ENCODE results near the gene GPR31. TPM values are rescaled to one million over a fixed set of nuclear protein-coding genes. Genes with fewer than 3 reads are reported as not detected.

The GPR31 gene
- total and polyA plus RNA-seq, 2 donors (not counting 3 experiments of a cell fraction or from before 2014, with no cell fraction given): not detected

DNA sequence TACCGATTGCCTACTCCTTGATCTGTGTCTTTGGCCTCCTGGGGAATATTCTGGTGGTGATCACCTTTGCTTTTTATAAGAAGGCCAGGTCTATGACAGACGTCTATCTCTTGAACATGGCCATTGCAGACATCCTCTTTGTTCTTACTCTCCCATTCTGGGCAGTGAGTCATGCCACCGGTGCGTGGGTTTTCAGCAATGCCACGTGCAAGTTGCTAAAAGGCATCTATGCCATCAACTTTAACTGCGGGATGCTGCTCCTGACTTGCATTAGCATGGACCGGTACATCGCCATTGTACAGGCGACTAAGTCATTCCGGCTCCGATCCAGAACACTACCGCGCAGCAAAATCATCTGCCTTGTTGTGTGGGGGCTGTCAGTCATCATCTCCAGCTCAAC, 21.4 kb downstream of the GPR31 start:
- dilution Hi-C loops (cut with MboI; ENCODE audit: extremely low pct_ligation_motif_present, low sequenced_read_pairs) (no loop called here), intact Hi-C loops (cut with micrococcal nuclease) (no loop called here)
- Histone ChIP-seq H3K27me3 (ENCODE audit: control insufficient read depth in 2 of 2, insufficient read depth in 2 of 2, low read length in 2 of 2) (no peaks in the 10 kb centered on the region), H3K36me3 (ENCODE audit: control insufficient read depth in 2 of 2, extremely low read depth in 1 of 2, insufficient read depth in 2 of 2, low read length in 2 of 2) (no peaks in the 10 kb centered on the region), H3K9ac (replicated peaks; ENCODE audit: extremely low read depth, insufficient read depth, low read length) (no peak overlapping the region), H3K4me1 (ENCODE audit: control insufficient read depth, extremely low read depth, insufficient read depth, low read length) (no peaks in the 10 kb centered on the region), H4K20me1 (replicated peaks; ENCODE audit: control insufficient read depth, extremely low read depth, insufficient read depth, low read length) (no peaks in the 10 kb centered on the region), H2AFZ (ENCODE audit: low read depth, low read length) (no peak overlapping the region), H3K4me3 (replicated peaks in 1 of 3; ENCODE audit: insufficient read depth in 1 of 3, low read depth in 1 of 3, low read length in 3 of 3) (no peak overlapping the region), H3K9me3 (replicated peaks; ENCODE audit: control insufficient read depth, insufficient read depth, low read length) (no peaks in the 10 kb centered on the region), H3K4me2 (ENCODE audit: insufficient read depth, low read length) (no peak overlapping the region), H3K9me1 (replicated peaks; ENCODE audit: control insufficient read depth, extremely low read depth, insufficient read depth, low read length) (no peaks in the 10 kb centered on the region), H3K27ac (ENCODE audit: insufficient read depth, low read depth, low read length) (no peak overlapping the region), H3K79me2 (ENCODE audit: control insufficient read depth, insufficient read depth, low read length) (no peaks in the 10 kb centered on the region)
- CTCF ChIA-PET: no interaction called here
- no peak for DNase-seq (ENCODE audit: low read depth, low spot score)
- BruUV-seq (replicated peaks): no TSS peak
- FAIRE-seq: no peak
- TF ChIP-seq GATA2 (IDR thresholded peaks at IDR 0.05; ENCODE audit: insufficient read depth, insufficient read length, low read depth, low read length) (no peak), POLR2A (IDR thresholded peaks at IDR 0.05; ENCODE audit: low read depth, low read length) (no peak), JUN (IDR thresholded peaks at IDR 0.05; ENCODE audit: borderline replicate concordance, insufficient read depth, insufficient read length, low read depth) (no peak), FOS (IDR thresholded peaks at IDR 0.05; ENCODE audit: borderline replicate concordance, insufficient read depth, low read length) (no peak), EZH2 (IDR thresholded peaks at IDR 0.05; ENCODE audit: borderline replicate concordance, low read depth, low read length, severe bottlenecking) (no peak), MYC (IDR thresholded peaks at IDR 0.05; ENCODE audit: low read depth, low read length) (no peak), POLR2AphosphoS5 (IDR thresholded peaks at IDR 0.05; ENCODE audit: insufficient read depth, low read depth, low read length) (no peak), MAX (IDR thresholded peaks at IDR 0.05; ENCODE audit: insufficient read depth, insufficient read length) (no peak)
- TF ChIP-seq, protein P1, sequence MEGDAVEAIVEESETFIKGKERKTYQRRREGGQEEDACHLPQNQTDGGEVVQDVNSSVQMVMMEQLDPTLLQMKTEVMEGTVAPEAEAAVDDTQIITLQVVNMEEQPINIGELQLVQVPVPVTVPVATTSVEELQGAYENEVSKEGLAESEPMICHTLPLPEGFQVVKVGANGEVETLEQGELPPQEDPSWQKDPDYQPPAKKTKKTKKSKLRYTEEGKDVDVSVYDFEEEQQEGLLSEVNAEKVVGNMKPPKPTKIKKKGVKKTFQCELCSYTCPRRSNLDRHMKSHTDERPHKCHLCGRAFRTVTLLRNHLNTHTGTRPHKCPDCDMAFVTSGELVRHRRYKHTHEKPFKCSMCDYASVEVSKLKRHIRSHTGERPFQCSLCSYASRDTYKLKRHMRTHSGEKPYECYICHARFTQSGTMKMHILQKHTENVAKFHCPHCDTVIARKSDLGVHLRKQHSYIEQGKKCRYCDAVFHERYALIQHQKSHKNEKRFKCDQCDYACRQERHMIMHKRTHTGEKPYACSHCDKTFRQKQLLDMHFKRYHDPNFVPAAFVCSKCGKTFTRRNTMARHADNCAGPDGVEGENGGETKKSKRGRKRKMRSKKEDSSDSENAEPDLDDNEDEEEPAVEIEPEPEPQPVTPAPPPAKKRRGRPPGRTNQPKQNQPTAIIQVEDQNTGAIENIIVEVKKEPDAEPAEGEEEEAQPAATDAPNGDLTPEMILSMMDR (IDR thresholded peaks at IDR 0.05; ENCODE audit: extremely low read depth in 1 of 2, insufficient read depth in 1 of 2, low read depth in 1 of 2, low read length in 2 of 2): no peak
- POLR2A ChIA-PET: no interaction called here
